HepG2 (cell line): ENCODE data around the gene S1PR2. TPM values are rescaled to one million over a fixed set of nuclear protein-coding genes. Genes with fewer than 3 reads are reported as not detected.
A peak's percentile ranks its signal among the peaks of the same experiment; 100 is the strongest.

ENCODE experiments used
- ARNTL ChIP-seq: sonication (generic); formaldehyde crosslinking; IDR thresholded peaks from 2 replicates; pipeline ENCODE4 v1.4.0; 2020; ENCODE audit warnings: mild to moderate bottlenecking, missing genetic modification reagents
- FOXP1 ChIP-seq, 2 experiments: fragments of 450-650 bp in 1 of 2; IDR thresholded peaks; 2 replicates each; pipeline ENCODE4 v1.6.1; 2017 to 2018; ENCODE audit warnings: antibody characterized with exemption in 1 of 2
- GTF3A ChIP-seq: sonication (generic); formaldehyde crosslinking; conservative IDR thresholded peaks from 2 replicates; pipeline ENCODE4 v1.4.0; 2020; ENCODE audit warnings: mild to moderate bottlenecking, missing genetic modification reagents
- HHEX ChIP-seq: IDR thresholded peaks from 2 replicates; pipeline ENCODE4 v1.6.1; 2016; ENCODE audit warnings: control low read depth
- MEIS1 ChIP-seq: sonication (generic); formaldehyde crosslinking; IDR thresholded peaks from 2 replicates; pipeline ENCODE4 v1.9.0; 2021; ENCODE audit warnings: mild to moderate bottlenecking, missing genetic modification reagents, moderate library complexity, borderline replicate concordance
- RARA ChIP-seq: IDR thresholded peaks from 2 replicates; pipeline ENCODE4 v1.6.1; 2016; ENCODE audit warnings: missing genetic modification reagents, missing compliant biosample characterization
- THAP11 ChIP-seq: IDR thresholded peaks from 2 replicates; pipeline ENCODE4 v1.6.1; 2016; ENCODE audit warnings: missing biosample characterization, missing genetic modification reagents
- ZBTB38 ChIP-seq: sonication (generic); formaldehyde crosslinking; IDR thresholded peaks from 2 replicates; pipeline ENCODE4 v1.5.1; 2020; ENCODE audit warnings: mild to moderate bottlenecking, missing genetic modification reagents
- ZBTB7A ChIP-seq: sonication (generic); formaldehyde crosslinking; IDR thresholded peaks from 2 replicates; pipeline ENCODE4 v1.8.0; 2022; ENCODE audit warnings: mild to moderate bottlenecking, missing genetic modification reagents
- ZFY ChIP-seq: sonication (generic); formaldehyde crosslinking; IDR thresholded peaks from 2 replicates; pipeline ENCODE4 v1.4.0; 2020; ENCODE audit warnings: missing genetic modification reagents
- ZNF329 ChIP-seq: sonication (generic); formaldehyde crosslinking; IDR thresholded peaks from 2 replicates; pipeline ENCODE4 v1.9.0; 2021; ENCODE audit warnings: low read depth, mild to moderate bottlenecking, missing genetic modification reagents
- ZNF672 ChIP-seq: sonication (generic); formaldehyde crosslinking; IDR thresholded peaks from 2 replicates; pipeline ENCODE4 v1.8.1; 2022; ENCODE audit warnings: missing genetic modification reagents
- polyA plus RNA-seq, 8 experiments: library from polyadenylated mRNA; depleted of rRNA in 3 of 8; stranded (reverse) in 7 of 8; unstranded in 1 of 8; fragments of >200 nt; fragmentation: Illumina TruSeq in 4 of 8; extraction: Trizol in 4 of 8; gene quantifications; 2 replicates each; pipeline versions ENCODE4 v1.2.1 to v1.2.3, GENCODE V29; 2011 to 2016; ENCODE audit warnings: low read depth in 4 of 8, missing spikeins in 1 of 8, mixed read lengths in 1 of 8; ENCODE audit not compliant: insufficient read depth in 1 of 8
- total RNA-seq, 5 experiments: library from RNA; depleted of rRNA; stranded (reverse); fragments of >200 nt; fragmentation: Illumina TruSeq; extraction: Trizol; gene quantifications; 2 replicates each; pipeline ENCODE4 v1.2.3, GENCODE V29; 2016; ENCODE audit warnings: low read depth in 1 of 5
- TF ChIP-seq, protein P1 (sequence below): sonication (generic); formaldehyde crosslinking; IDR thresholded peaks from 2 replicates; pipeline ENCODE4 v1.4.0; 2020; ENCODE audit warnings: missing genetic modification reagents
- TF ChIP-seq, protein P2 (sequence below), 2 experiments: fragments of 450-650 bp in 1 of 2; sonication (generic) in 1 of 2; formaldehyde crosslinking; IDR thresholded peaks; 2 replicates each; pipeline versions ENCODE4 v1.5.0 to v1.8.0; 2020 to 2022; ENCODE audit warnings: mild to moderate bottlenecking in 1 of 2, missing genetic modification reagents in 1 of 2
- TF ChIP-seq, protein P3 (sequence below): sonication (generic); formaldehyde crosslinking; IDR thresholded peaks from 2 replicates; pipeline ENCODE4 v1.5.1; 2020; ENCODE audit warnings: missing genetic modification reagents, mild to moderate bottlenecking, borderline replicate concordance
- TF ChIP-seq, protein P4 (sequence below): sonication (generic); formaldehyde crosslinking; IDR thresholded peaks from 2 replicates; pipeline ENCODE4 v1.4.0; 2020; ENCODE audit warnings: missing genetic modification reagents, mild to moderate bottlenecking, borderline replicate concordance
- TF ChIP-seq, protein P5 (sequence below): sonication (generic); formaldehyde crosslinking; IDR thresholded peaks from 2 replicates; pipeline ENCODE4 v1.8.0; 2022; ENCODE audit warnings: mild to moderate bottlenecking, missing genetic modification reagents

The S1PR2 gene
- total and polyA plus RNA-seq, 2 of the 13 experiments (the other 11 are each of a cell fraction or from before 2014, with no cell fraction given): 0.91 to 1.3 TPM

DNA sequence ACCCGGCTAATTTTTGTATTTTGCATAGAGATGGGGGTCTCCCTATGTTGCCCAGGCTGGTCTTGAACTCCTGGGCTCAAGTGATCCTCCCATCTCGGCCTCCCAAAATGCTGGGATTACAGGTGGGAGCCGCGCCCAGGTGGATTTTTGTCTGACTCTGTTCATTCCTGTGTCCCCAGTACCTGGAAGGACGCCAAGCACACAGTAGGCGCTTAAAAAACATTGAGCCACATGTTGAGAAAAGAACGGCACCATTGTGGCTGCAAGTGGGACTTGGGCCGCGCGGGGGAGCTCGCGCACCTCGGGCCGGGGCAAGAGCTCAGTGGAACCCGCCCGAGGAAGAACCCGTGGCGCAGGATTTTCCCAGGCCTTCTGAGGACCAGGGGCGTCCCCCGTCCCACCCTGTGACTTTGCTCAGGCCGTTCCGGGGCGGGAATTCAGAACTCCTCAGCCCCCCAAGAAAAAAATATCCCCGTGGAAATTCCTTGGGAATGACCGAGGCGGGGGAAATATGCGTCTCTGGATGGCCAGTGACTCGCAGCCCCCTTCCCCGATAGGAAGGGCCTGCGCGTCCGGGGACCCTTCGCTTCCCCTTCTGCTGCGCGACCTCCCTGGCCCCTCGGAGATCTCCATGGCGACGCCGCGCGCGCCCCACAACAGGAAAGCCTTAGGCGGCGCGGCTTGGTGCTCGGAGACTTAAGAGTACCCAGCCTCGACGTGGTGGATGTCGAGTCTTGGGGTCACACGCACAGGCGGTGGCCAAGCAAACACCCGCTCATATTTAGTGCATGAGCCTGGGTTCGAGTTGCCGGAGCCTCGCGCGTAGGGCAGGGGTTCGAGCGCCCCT, 38.4 kb upstream of the S1PR2 start (continued):
- TF ChIP-seq, protein P1, sequence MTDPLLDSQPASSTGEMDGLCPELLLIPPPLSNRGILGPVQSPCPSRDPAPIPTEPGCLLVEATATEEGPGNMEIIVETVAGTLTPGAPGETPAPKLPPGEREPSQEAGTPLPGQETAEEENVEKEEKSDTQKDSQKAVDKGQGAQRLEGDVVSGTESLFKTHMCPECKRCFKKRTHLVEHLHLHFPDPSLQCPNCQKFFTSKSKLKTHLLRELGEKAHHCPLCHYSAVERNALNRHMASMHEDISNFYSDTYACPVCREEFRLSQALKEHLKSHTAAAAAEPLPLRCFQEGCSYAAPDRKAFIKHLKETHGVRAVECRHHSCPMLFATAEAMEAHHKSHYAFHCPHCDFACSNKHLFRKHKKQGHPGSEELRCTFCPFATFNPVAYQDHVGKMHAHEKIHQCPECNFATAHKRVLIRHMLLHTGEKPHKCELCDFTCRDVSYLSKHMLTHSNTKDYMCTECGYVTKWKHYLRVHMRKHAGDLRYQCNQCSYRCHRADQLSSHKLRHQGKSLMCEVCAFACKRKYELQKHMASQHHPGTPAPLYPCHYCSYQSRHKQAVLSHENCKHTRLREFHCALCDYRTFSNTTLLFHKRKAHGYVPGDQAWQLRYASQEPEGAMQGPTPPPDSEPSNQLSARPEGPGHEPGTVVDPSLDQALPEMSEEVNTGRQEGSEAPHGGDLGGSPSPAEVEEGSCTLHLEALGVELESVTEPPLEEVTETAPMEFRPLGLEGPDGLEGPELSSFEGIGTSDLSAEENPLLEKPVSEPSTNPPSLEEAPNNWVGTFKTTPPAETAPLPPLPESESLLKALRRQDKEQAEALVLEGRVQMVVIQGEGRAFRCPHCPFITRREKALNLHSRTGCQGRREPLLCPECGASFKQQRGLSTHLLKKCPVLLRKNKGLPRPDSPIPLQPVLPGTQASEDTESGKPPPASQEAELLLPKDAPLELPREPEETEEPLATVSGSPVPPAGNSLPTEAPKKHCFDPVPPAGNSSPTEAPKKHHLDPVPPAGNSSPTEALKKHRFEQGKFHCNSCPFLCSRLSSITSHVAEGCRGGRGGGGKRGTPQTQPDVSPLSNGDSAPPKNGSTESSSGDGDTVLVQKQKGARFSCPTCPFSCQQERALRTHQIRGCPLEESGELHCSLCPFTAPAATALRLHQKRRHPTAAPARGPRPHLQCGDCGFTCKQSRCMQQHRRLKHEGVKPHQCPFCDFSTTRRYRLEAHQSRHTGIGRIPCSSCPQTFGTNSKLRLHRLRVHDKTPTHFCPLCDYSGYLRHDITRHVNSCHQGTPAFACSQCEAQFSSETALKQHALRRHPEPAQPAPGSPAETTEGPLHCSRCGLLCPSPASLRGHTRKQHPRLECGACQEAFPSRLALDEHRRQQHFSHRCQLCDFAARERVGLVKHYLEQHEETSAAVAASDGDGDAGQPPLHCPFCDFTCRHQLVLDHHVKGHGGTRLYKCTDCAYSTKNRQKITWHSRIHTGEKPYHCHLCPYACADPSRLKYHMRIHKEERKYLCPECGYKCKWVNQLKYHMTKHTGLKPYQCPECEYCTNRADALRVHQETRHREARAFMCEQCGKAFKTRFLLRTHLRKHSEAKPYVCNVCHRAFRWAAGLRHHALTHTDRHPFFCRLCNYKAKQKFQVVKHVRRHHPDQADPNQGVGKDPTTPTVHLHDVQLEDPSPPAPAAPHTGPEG (CRISPR knock-in tag): peak; percentile 95
- TF ChIP-seq ZFY (CRISPR knock-in tag) (peak; percentile 26; the same call in 1 of the 2 replicates), ZBTB38 (CRISPR knock-in tag) (peak; percentile 96; the same call in 1 of the 2 replicates), GTF3A (CRISPR knock-in tag) (0 out of 2 replicates have a peak, but pooled peaks have one; percentile 53), THAP11 (0 out of 2 replicates have a peak, but pooled peaks have one; percentile 36), ARNTL (CRISPR knock-in tag) (no peak), RARA (CRISPR knock-in tag) (0 out of 2 replicates have a peak, but pooled peaks have one; percentile 19), ZBTB7A (peak; percentile 65; the same call in 1 of the 2 replicates), HHEX (CRISPR knock-in tag) (no peak), MEIS1 (CRISPR knock-in tag) (no peak), ZNF329 (CRISPR knock-in tag) (no peak), FOXP1 (IDR thresholded peaks at IDR 0.05) (no peak), FOXP1 (CRISPR knock-in tag; IDR thresholded peaks at IDR 0.05) (no peak), ZNF672 (CRISPR knock-in tag) (no peak)
- TF ChIP-seq, protein P2, sequence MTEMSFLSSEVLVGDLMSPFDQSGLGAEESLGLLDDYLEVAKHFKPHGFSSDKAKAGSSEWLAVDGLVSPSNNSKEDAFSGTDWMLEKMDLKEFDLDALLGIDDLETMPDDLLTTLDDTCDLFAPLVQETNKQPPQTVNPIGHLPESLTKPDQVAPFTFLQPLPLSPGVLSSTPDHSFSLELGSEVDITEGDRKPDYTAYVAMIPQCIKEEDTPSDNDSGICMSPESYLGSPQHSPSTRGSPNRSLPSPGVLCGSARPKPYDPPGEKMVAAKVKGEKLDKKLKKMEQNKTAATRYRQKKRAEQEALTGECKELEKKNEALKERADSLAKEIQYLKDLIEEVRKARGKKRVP (CRISPR knock-in tag; IDR thresholded peaks at IDR 0.05): no peak
- TF ChIP-seq, protein P3, sequence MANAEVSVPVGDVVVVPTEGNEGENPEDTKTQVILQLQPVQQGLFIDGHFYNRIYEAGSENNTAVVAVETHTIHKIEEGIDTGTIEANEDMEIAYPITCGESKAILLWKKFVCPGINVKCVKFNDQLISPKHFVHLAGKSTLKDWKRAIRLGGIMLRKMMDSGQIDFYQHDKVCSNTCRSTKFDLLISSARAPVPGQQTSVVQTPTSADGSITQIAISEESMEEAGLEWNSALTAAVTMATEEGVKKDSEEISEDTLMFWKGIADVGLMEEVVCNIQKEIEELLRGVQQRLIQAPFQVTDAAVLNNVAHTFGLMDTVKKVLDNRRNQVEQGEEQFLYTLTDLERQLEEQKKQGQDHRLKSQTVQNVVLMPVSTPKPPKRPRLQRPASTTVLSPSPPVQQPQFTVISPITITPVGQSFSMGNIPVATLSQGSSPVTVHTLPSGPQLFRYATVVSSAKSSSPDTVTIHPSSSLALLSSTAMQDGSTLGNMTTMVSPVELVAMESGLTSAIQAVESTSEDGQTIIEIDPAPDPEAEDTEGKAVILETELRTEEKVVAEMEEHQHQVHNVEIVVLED (CRISPR knock-in tag): no peak
- TF ChIP-seq, protein P4, sequence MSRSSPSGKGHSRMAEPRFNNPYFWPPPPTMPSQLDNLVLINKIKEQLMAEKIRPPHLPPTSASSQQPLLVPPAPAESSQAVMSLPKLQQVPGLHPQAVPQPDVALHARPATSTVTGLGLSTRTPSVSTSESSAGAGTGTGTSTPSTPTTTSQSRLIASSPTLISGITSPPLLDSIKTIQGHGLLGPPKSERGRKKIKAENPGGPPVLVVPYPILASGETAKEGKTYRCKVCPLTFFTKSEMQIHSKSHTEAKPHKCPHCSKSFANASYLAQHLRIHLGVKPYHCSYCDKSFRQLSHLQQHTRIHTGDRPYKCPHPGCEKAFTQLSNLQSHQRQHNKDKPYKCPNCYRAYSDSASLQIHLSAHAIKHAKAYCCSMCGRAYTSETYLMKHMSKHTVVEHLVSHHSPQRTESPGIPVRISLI: peak; percentile 65; the same call in 1 of the 2 replicates
- TF ChIP-seq, protein P5, sequence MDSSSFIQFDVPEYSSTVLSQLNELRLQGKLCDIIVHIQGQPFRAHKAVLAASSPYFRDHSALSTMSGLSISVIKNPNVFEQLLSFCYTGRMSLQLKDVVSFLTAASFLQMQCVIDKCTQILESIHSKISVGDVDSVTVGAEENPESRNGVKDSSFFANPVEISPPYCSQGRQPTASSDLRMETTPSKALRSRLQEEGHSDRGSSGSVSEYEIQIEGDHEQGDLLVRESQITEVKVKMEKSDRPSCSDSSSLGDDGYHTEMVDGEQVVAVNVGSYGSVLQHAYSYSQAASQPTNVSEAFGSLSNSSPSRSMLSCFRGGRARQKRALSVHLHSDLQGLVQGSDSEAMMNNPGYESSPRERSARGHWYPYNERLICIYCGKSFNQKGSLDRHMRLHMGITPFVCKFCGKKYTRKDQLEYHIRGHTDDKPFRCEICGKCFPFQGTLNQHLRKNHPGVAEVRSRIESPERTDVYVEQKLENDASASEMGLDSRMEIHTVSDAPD (CRISPR knock-in tag): no peak
